Measurements from ENCODE around the gene SAMD14. TPM values are rescaled to one million over a fixed set of nuclear protein-coding genes. Genes with fewer than 3 reads are reported as not detected.

The SAMD14 gene
- total and polyA plus RNA-seq, 10 of the 15 experiments (the other 5 are each of a cell fraction or from before 2014, with no cell fraction given), result 0.06 to 1.7 (median 0.25) TPM; not detected in 3

- FAIRE-seq, result no peak
- POLR2A ChIA-PET, result interaction anchor here (1.1 kb wide), 1 partner anchor 45 kb away, joined by 3 read pairs; no protein-coding TSS in a partner anchor
- no peak for DNase-seq (ENCODE audit: low read depth, low spot score)
- Histone ChIP-seq H3K9ac (ENCODE audit: control insufficient read depth, insufficient read depth, low read length) (no peak overlapping the region), H3K27ac (ENCODE audit: control insufficient read depth, insufficient read depth) (no peak overlapping the region), H2AFZ (ENCODE audit: control insufficient read depth, low read depth, low read length) (no peak overlapping the region), H3K79me2 (ENCODE audit: control insufficient read depth, insufficient read depth, low read length) (no peaks in the 10 kb centered on the region), H3K36me3 (ENCODE audit: control insufficient read depth in 2 of 2, insufficient read depth in 2 of 2, low read length in 1 of 2) (no peaks in the 10 kb centered on the region), H3K4me2 (ENCODE audit: control insufficient read depth, insufficient read depth) (no peak overlapping the region), H3K9me3 (replicated peaks; ENCODE audit: control insufficient read depth, insufficient read depth, low read length) (no peaks in the 10 kb centered on the region), H3K27me3 (replicated peaks in 1 of 2; ENCODE audit: control insufficient read depth in 2 of 2, insufficient read depth in 2 of 2, low read length in 1 of 2) (peaks cover 6 to 7% of the 10 kb centered on the region in 2 experiments; a peak in 3 of 4 replicates), H3K4me3 (no peak overlapping the region), H4K20me1 (ENCODE audit: control insufficient read depth, insufficient read depth) (no peaks in the 10 kb centered on the region), H3K4me1 (ENCODE audit: control insufficient read depth, insufficient read depth, low read length) (no peaks in the 10 kb centered on the region)
- intact Hi-C loops (cut with micrococcal nuclease; ENCODE audit: unreplicated experiment), result no loop called here
- no peak for ATAC-seq
- CTCF ChIA-PET, result interaction anchor here (1.3 to 2.2 kb wide), 4 partner anchors 24 to 82 kb away, joined by 3 to 10 read pairs (median 6); no protein-coding TSS in a partner anchor
- in situ Hi-C loops (cut with MboI), result no loop called here
- RAD21 ChIA-PET (ENCODE audit: unreplicated experiment), result interaction anchor here (0.6 to 1.5 kb wide), 5 partner anchors 12 to 82 kb away, joined by 3 to 4 read pairs (median 3); partner anchors contain the start of gene SAMD14
- SMC1A ChIA-PET (ENCODE audit: uncharacterized antibody, unreplicated experiment), result interaction anchor here (1.3 to 1.9 kb wide), 4 partner anchors 21 to 79 kb away, joined by 3 to 6 read pairs (median 4); no protein-coding TSS in a partner anchor
- no TSS peak for BruUV-seq (replicated peaks)
- WGBS (ENCODE audit: insufficient coverage, insufficient replicate concordance, low lambda C conversion rate, missing lambda C conversion rate), result 70% methylated on average over 21 of the region's 23 CpGs
- no peak for TF ChIP-seq CBFB (IDR thresholded peaks at IDR 0.05; ENCODE audit: low read depth)
- TF ChIP-seq SP1 (IDR thresholded peaks at IDR 0.05; ENCODE audit: low read depth, low read length), result no peak
- TF ChIP-seq ESRRA (IDR thresholded peaks at IDR 0.05; ENCODE audit: low read length), result no peak
- no peak for TF ChIP-seq TCF7 (IDR thresholded peaks at IDR 0.05; ENCODE audit: borderline replicate concordance)
- no peak for TF ChIP-seq ZNF592 (IDR thresholded peaks at IDR 0.05)
- TF ChIP-seq SREBF1 (IDR thresholded peaks at IDR 0.05; ENCODE audit: low read length), result no peak
- TF ChIP-seq, protein P1, sequence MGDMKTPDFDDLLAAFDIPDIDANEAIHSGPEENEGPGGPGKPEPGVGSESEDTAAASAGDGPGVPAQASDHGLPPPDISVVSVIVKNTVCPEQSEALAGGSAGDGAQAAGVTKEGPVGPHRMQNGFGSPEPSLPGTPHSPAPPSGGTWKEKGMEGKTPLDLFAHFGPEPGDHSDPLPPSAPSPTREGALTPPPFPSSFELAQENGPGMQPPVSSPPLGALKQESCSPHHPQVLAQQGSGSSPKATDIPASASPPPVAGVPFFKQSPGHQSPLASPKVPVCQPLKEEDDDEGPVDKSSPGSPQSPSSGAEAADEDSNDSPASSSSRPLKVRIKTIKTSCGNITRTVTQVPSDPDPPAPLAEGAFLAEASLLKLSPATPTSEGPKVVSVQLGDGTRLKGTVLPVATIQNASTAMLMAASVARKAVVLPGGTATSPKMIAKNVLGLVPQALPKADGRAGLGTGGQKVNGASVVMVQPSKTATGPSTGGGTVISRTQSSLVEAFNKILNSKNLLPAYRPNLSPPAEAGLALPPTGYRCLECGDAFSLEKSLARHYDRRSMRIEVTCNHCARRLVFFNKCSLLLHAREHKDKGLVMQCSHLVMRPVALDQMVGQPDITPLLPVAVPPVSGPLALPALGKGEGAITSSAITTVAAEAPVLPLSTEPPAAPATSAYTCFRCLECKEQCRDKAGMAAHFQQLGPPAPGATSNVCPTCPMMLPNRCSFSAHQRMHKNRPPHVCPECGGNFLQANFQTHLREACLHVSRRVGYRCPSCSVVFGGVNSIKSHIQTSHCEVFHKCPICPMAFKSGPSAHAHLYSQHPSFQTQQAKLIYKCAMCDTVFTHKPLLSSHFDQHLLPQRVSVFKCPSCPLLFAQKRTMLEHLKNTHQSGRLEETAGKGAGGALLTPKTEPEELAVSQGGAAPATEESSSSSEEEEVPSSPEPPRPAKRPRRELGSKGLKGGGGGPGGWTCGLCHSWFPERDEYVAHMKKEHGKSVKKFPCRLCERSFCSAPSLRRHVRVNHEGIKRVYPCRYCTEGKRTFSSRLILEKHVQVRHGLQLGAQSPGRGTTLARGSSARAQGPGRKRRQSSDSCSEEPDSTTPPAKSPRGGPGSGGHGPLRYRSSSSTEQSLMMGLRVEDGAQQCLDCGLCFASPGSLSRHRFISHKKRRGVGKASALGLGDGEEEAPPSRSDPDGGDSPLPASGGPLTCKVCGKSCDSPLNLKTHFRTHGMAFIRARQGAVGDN (IDR thresholded peaks at IDR 0.05), result no peak
- no peak for TF ChIP-seq CBX3 (IDR thresholded peaks at IDR 0.05; ENCODE audit: borderline replicate concordance, low read depth)
- TF ChIP-seq RB1 (IDR thresholded peaks at IDR 0.05; ENCODE audit: borderline replicate concordance), result no peak
- TF ChIP-seq, protein P2, sequence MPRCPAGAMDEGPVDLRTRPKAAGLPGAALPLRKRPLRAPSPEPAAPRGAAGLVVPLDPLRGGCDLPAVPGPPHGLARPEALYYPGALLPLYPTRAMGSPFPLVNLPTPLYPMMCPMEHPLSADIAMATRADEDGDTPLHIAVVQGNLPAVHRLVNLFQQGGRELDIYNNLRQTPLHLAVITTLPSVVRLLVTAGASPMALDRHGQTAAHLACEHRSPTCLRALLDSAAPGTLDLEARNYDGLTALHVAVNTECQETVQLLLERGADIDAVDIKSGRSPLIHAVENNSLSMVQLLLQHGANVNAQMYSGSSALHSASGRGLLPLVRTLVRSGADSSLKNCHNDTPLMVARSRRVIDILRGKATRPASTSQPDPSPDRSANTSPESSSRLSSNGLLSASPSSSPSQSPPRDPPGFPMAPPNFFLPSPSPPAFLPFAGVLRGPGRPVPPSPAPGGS (IDR thresholded peaks at IDR 0.05; ENCODE audit: borderline replicate concordance, insufficient read depth, low read depth, low read length, poor library complexity, severe bottlenecking), result no peak
- no peak for TF ChIP-seq POLR2AphosphoS2 (IDR thresholded peaks at IDR 0.05; ENCODE audit: low read depth, low read length)
These were observed 11.7 kb downstream of the SAMD14 start for GRCh38 chr17:50118076-50118827.

Measured in GM12878 (cell line).